ENCODE data around the gene NELFE. TPM values are rescaled to one million over a fixed set of nuclear protein-coding genes. Genes with fewer than 3 reads are reported as not detected.
"Not testable (repeated sequence)": the region's sequence is repeated elsewhere in the genome, so short reads cannot be mapped to it uniquely, and the experiment has no call there.

Gene NELFE
- total RNA-seq, 2 experiments from 2014 or later, result 74.3 to 95.1 TPM

GRCh38 chr6:31911826-31912585, 46.8 kb downstream of the NELFE start:
- Mint-ChIP-seq H3K4me1 (peaks cover 20% of the 10 kb centered on the region), H3K27me3 (peaks cover 6% of the 10 kb centered on the region), H3K9me3 (ENCODE audit: low read depth) (no peaks in the 10 kb centered on the region), H3K27ac (peak overlapping the region; percentile 1), H3K36me3 (ENCODE audit: low read depth) (no peaks in the 10 kb centered on the region), H3K4me3 (no peak overlapping the region)
- no peak for ATAC-seq
- ChIA-PET POLR2A (no interaction called here), CTCF (interaction anchor here (0.6 kb wide), 1 partner anchor 44 kb away, joined by 3 read pairs; no protein-coding TSS in a partner anchor)
- intact Hi-C loops (cut with DNase I, micrococcal nuclease), result loop anchor here in 1 of 2 experiments (1.0 kb wide), 1 partner anchor 10 kb away; the partner anchor contains the start of gene ZBTB12
- no peak for DNase-seq

GRCh38 chr6:31909298-31909697, 49.5 kb downstream of the NELFE start:
- H3K4me3 Mint-ChIP-seq; H3K36me3 Mint-ChIP-seq (ENCODE audit: low read depth); H3K9me3 Mint-ChIP-seq (ENCODE audit: low read depth); CTCF ChIA-PET; ATAC-seq; intact Hi-C loops (cut with DNase I, micrococcal nuclease); H3K27ac Mint-ChIP-seq; H3K27me3 Mint-ChIP-seq; DNase-seq: not testable (repeated sequence)
- POLR2A ChIA-PET, result interaction anchor here (0.6 kb wide), 1 partner anchor 170 kb away, joined by 3 read pairs; no protein-coding TSS in a partner anchor
- peaks cover 20% of the 10 kb centered on the region for H3K4me1 Mint-ChIP-seq

- no peak overlapping the region for H3K4me3 Mint-ChIP-seq
- H3K9me3 Mint-ChIP-seq (ENCODE audit: low read depth), result no peaks in the 10 kb centered on the region
- ChIA-PET CTCF (no interaction called here), POLR2A (no interaction called here)
- no peaks in the 10 kb centered on the region for H3K36me3 Mint-ChIP-seq (ENCODE audit: low read depth)
- intact Hi-C loops (cut with DNase I, micrococcal nuclease), result no loop called here
- no peaks in the 10 kb centered on the region for H3K27me3 Mint-ChIP-seq
- peak; percentile 57 for ATAC-seq
- DNase-seq, result no peak
- peaks cover 20% of the 10 kb centered on the region for H3K4me1 Mint-ChIP-seq
- H3K27ac Mint-ChIP-seq, result no peak overlapping the region
Observed at GRCh38 chr6:31908791-31909190, 50.0 kb downstream of the NELFE start.

- H3K27me3 Mint-ChIP-seq; H3K4me3 Mint-ChIP-seq; H3K9me3 Mint-ChIP-seq (ENCODE audit: low read depth); H3K27ac Mint-ChIP-seq; DNase-seq; ATAC-seq; intact Hi-C loops (cut with DNase I, micrococcal nuclease); H3K36me3 Mint-ChIP-seq (ENCODE audit: low read depth); POLR2A ChIA-PET; CTCF ChIA-PET: not testable (repeated sequence)
- peaks cover 20% of the 10 kb centered on the region for H3K4me1 Mint-ChIP-seq
Observed at GRCh38 chr6:31908255-31908654, 50.5 kb downstream of the NELFE start.

GRCh38 chr6:31907158-31907813, 51.5 kb downstream of the NELFE start:
- peak; percentile 34 for DNase-seq
- no peak overlapping the region for H3K27ac Mint-ChIP-seq

GRCh38 chr6:31906727-31907126, 52.0 kb downstream of the NELFE start:
- peaks cover 22% of the 10 kb centered on the region for H3K4me1 Mint-ChIP-seq
- ATAC-seq; POLR2A ChIA-PET; H3K36me3 Mint-ChIP-seq (ENCODE audit: low read depth); H3K27me3 Mint-ChIP-seq; DNase-seq; H3K27ac Mint-ChIP-seq; H3K9me3 Mint-ChIP-seq (ENCODE audit: low read depth); H3K4me3 Mint-ChIP-seq; intact Hi-C loops (cut with DNase I, micrococcal nuclease): not testable (repeated sequence)
- CTCF ChIA-PET, result interaction anchor here (1.2 to 1.4 kb wide), 2 partner anchors 16 to 46 kb away, joined by 3 to 5 read pairs; no protein-coding TSS in a partner anchor

More at GRCh38 chr6:31907158-31907813, 51.5 kb downstream of the NELFE start:
- no peaks in the 10 kb centered on the region for H3K9me3 Mint-ChIP-seq (ENCODE audit: low read depth)
- peaks cover 26% of the 10 kb centered on the region for H3K4me1 Mint-ChIP-seq
- no peak overlapping the region for H3K4me3 Mint-ChIP-seq
- ChIA-PET POLR2A (no interaction called here), CTCF (interaction anchor here (1.2 to 1.4 kb wide), 2 partner anchors 16 to 45 kb away, joined by 3 to 5 read pairs; no protein-coding TSS in a partner anchor)
- H3K27me3 Mint-ChIP-seq, result no peaks in the 10 kb centered on the region
- H3K36me3 Mint-ChIP-seq (ENCODE audit: low read depth), result no peaks in the 10 kb centered on the region
- intact Hi-C loops (cut with DNase I, micrococcal nuclease), result no loop called here
- no peak for ATAC-seq

GRCh38 chr6:31906122-31906521, 52.6 kb downstream of the NELFE start:
- no peaks in the 10 kb centered on the region for H3K36me3 Mint-ChIP-seq (ENCODE audit: low read depth)
- DNase-seq, result no peak
- no peak overlapping the region for H3K4me3 Mint-ChIP-seq
- intact Hi-C loops (cut with DNase I, micrococcal nuclease), result no loop called here
- H3K27ac Mint-ChIP-seq, result no peak overlapping the region
- H3K4me1 Mint-ChIP-seq, result peaks cover 20% of the 10 kb centered on the region
- ATAC-seq, result no peak
- ChIA-PET POLR2A (no interaction called here), CTCF (interaction anchor here (1.2 to 1.4 kb wide), 2 partner anchors 15 to 46 kb away, joined by 3 to 5 read pairs; no protein-coding TSS in a partner anchor)
- no peaks in the 10 kb centered on the region for H3K27me3 Mint-ChIP-seq
- no peaks in the 10 kb centered on the region for H3K9me3 Mint-ChIP-seq (ENCODE audit: low read depth)

- no peak overlapping the region for H3K4me3 Mint-ChIP-seq
- POLR2A ChIA-PET, result interaction anchor here (1.2 kb wide), 1 partner anchor 82 kb away, joined by 3 read pairs; no protein-coding TSS in a partner anchor
- DNase-seq (no peak), ATAC-seq (no peak)
- intact Hi-C loops (cut with DNase I, micrococcal nuclease), result no loop called here
- H3K27ac Mint-ChIP-seq, result no peak overlapping the region
- H3K4me1 Mint-ChIP-seq, result peaks cover 15% of the 10 kb centered on the region
- no peaks in the 10 kb centered on the region for H3K9me3 Mint-ChIP-seq (ENCODE audit: low read depth)
- no peaks in the 10 kb centered on the region for H3K27me3 Mint-ChIP-seq
- CTCF ChIA-PET, result interaction anchor here (1.1 to 1.6 kb wide), 2 partner anchors 47 to 75 kb away, joined by 3 to 6 read pairs; no protein-coding TSS in a partner anchor
- H3K36me3 Mint-ChIP-seq (ENCODE audit: low read depth), result no peaks in the 10 kb centered on the region
Observed at GRCh38 chr6:31905041-31905440, 53.7 kb downstream of the NELFE start.

GRCh38 chr6:31903957-31904356, 54.8 kb downstream of the NELFE start:
- CTCF ChIA-PET, result interaction anchor here (0.6 to 1.6 kb wide), 4 partner anchors 21 to 211 kb away, joined by 3 to 6 read pairs (median 4); no protein-coding TSS in a partner anchor
- intact Hi-C loops (cut with DNase I, micrococcal nuclease), result loop anchor here in 1 of 2 experiments (5.0 kb wide), 1 partner anchor 48 kb away; no protein-coding TSS in a partner anchor

More at GRCh38 chr6:31903957-31904356, 54.8 kb downstream of the NELFE start:
- Mint-ChIP-seq H3K9me3 (ENCODE audit: low read depth) (no peaks in the 10 kb centered on the region), H3K27ac (no peak overlapping the region), H3K27me3 (no peaks in the 10 kb centered on the region), H3K4me3 (no peak overlapping the region), H3K36me3 (ENCODE audit: low read depth) (peaks cover 2% of the 10 kb centered on the region), H3K4me1 (peaks cover 25% of the 10 kb centered on the region)
- POLR2A ChIA-PET, result no interaction called here
- DNase-seq (no peak), ATAC-seq (no peak)

Measured in activated CD4-positive, alpha-beta T cell treated with anti-CD3 and anti-CD28 coated beads for 36 hours (primary cell).